Activated naive CD8-positive, alpha-beta T cell treated with anti-CD3 and anti-CD28 coated beads, Interleukin-2, amount 50 U/mL, for 24 hours (primary cell): Measurements from ENCODE around the gene FYCO1.
A peak's percentile ranks its signal among the peaks of the same experiment; 100 is the strongest.
"Not testable (repeated sequence)": the region's sequence is repeated elsewhere in the genome, so short reads cannot be mapped to it uniquely, and the experiment has no call there.

Experiments
- ATAC-seq: fragments of 150-1000 bp; cut with Tn5 transposase; one replicate; pipeline ENCODE4 v1.10.0; 2021
- DNase-seq: peaks from one replicate; pipeline ENCODE4 v3.0.0; 2021
- H3K27ac Mint-ChIP-seq: one replicate; pipeline ENCODE4 v1.8.0; 2021; ENCODE audit warnings: mild to moderate bottlenecking, mixed read lengths
- H3K27me3 Mint-ChIP-seq: one replicate; pipeline ENCODE4 v1.8.0; 2021; ENCODE audit warnings: mixed read lengths
- H3K36me3 Mint-ChIP-seq: one replicate; pipeline ENCODE4 v1.8.0; 2021; ENCODE audit warnings: low read depth, mixed read lengths
- H3K4me1 Mint-ChIP-seq: one replicate; pipeline ENCODE4 v1.8.0; 2021; ENCODE audit warnings: mixed read lengths
- H3K4me3 Mint-ChIP-seq: one replicate; pipeline ENCODE4 v1.8.0; 2021; ENCODE audit warnings: mild to moderate bottlenecking, moderate library complexity, mixed read lengths
- H3K9me3 Mint-ChIP-seq: one replicate; pipeline ENCODE4 v1.8.0; 2021; ENCODE audit warnings: mixed read lengths

FYCO1 gene

GRCh38 chr3:46021516-46021915 is 25.9 kb upstream of the FYCO1 start:
- DNase-seq (no peak), ATAC-seq (no peak)
- H3K9me3 Mint-ChIP-seq: no peaks in the 10 kb centered on the region
- no peaks in the 10 kb centered on the region for H3K36me3 Mint-ChIP-seq
- peaks cover 34% of the 10 kb centered on the region for H3K4me1 Mint-ChIP-seq
- no peak overlapping the region for H3K4me3 Mint-ChIP-seq
- no peak overlapping the region for H3K27ac Mint-ChIP-seq
- H3K27me3 Mint-ChIP-seq: peaks cover 8% of the 10 kb centered on the region

GRCh38 chr3:46020766-46021510 is 25.3 kb upstream of the FYCO1 start:
- H3K4me1 Mint-ChIP-seq: peaks cover 34% of the 10 kb centered on the region
- H3K27me3 Mint-ChIP-seq: peaks cover 8% of the 10 kb centered on the region
- no peak overlapping the region for H3K4me3 Mint-ChIP-seq
- no peak for DNase-seq
- no peaks in the 10 kb centered on the region for H3K36me3 Mint-ChIP-seq
- H3K9me3 Mint-ChIP-seq: no peaks in the 10 kb centered on the region
- no peak overlapping the region for H3K27ac Mint-ChIP-seq
- no peak for ATAC-seq

DNA sequence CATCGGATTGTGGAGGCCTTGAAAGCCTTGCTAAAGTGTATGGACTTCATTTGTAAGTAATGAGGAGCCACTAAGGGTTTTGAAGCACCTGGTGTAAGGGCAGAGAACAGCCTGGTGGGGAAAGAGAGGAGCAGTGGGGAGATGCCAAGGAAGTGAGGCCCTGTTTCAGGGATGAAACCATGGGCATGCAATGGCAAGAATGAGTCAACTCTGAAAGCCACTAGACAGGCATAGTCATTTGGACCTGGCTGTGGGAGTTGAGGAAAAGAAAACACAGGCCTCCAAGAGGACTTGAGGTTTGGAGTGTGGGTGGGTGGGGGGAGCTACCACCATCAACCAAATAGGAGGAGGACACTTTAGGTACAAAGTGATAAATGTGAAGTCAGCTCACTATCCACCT is 24.1 kb upstream of the FYCO1 start:
- Mint-ChIP-seq H3K27me3 (peaks cover 8% of the 10 kb centered on the region), H3K36me3 (no peaks in the 10 kb centered on the region), H3K4me3 (no peak overlapping the region), H3K27ac (peak overlapping the region; percentile 74), H3K9me3 (no peaks in the 10 kb centered on the region), H3K4me1 (peaks cover 39% of the 10 kb centered on the region)
- ATAC-seq: peak; percentile 66
- peak; percentile 49 for DNase-seq

DNA sequence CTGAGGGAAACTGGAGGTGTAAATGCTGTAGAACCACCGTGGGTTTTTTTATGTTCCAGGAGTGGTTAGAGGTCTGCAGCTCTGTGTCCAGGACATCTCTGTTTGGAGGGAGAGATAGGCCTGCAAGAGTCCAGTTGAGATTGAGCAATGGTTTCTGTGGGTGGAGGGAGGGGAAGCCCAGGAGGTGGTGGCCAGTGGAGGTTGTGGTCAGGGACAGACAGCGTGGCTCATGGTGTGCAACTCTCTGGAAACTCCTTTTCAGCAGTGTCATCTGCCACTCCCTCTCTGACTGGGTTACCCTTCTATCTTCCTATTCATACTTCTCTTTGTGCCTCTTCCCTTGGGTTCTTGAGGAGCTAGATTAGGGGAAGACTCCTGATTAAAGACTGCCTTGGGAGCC is 22.1 kb upstream of the FYCO1 start:
- Mint-ChIP-seq H3K4me3 (no peak overlapping the region), H3K9me3 (no peaks in the 10 kb centered on the region), H3K4me1 (peaks cover 48% of the 10 kb centered on the region), H3K27me3 (peaks cover 11% of the 10 kb centered on the region), H3K36me3 (no peaks in the 10 kb centered on the region), H3K27ac (no peak overlapping the region)
- DNase-seq: no peak
- peak; percentile 56 for ATAC-seq

- Mint-ChIP-seq H3K27ac (no peak overlapping the region), H3K4me3 (no peak overlapping the region)
These were observed 17.9 kb upstream of the FYCO1 start for GRCh38 chr3:46013316-46014094.

DNA sequence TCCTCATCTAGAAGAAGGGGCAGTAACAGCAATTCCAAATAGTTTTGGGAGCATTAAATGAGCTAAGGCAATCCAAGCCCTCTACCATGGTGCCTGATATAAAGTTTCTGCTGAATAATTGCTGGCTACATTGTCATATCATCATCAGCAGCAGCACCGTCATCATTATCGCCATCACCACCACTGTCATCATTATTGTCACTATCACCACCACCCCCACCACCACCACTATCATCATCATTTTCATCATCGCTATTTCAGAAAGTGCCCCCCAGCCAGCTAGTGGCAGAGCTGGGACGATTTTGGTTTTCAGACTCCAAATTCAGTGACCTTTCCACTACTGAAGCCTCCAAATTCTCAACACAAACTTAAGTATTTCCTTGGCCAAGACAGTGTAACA is 16.6 kb upstream of the FYCO1 start:
- no peak overlapping the region for H3K4me3 Mint-ChIP-seq
- DNase-seq (no peak), ATAC-seq (no peak)
- H3K27me3 Mint-ChIP-seq: peaks cover 16% of the 10 kb centered on the region
- H3K27ac Mint-ChIP-seq: no peak overlapping the region
- peaks cover 31% of the 10 kb centered on the region for H3K4me1 Mint-ChIP-seq
- no peaks in the 10 kb centered on the region for H3K36me3 Mint-ChIP-seq
- no peaks in the 10 kb centered on the region for H3K9me3 Mint-ChIP-seq

More at GRCh38 chr3:46013316-46014094, 17.9 kb upstream of the FYCO1 start:
- Mint-ChIP-seq H3K36me3 (no peaks in the 10 kb centered on the region), H3K4me1 (peaks cover 41% of the 10 kb centered on the region), H3K9me3 (no peaks in the 10 kb centered on the region), H3K27me3 (peaks cover 6% of the 10 kb centered on the region)
- DNase-seq (no peak), ATAC-seq (peak; percentile 27)

DNA sequence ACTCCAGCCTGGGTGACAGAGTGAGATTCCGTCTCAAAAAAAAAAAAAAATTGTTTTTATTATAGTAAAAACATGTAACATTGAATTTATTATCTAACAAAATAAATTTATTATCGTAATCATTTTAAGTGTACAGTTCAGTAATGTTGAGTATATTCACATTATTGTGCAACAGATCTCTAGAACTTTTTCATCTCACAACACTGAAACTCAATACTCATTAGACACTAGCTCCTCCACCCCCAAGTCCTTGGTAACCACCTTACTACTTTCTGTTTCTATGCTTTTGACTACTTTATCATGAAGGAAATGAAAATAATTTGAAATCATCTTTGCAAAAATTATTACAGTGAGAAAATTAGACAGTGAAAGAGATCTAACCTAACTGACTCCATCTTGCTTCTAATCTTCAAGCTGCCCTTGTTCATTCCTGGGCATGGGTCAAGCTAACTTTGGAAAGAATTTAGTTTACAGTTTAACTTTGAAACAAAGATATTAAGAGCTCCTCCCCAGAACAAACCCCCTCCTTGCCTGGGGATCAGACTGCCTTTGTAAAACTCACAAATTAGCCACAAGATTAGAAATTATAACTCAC is 15.0 kb upstream of the FYCO1 start:
- no peaks in the 10 kb centered on the region for H3K9me3 Mint-ChIP-seq
- no peak overlapping the region for H3K27ac Mint-ChIP-seq
- ATAC-seq (no peak), DNase-seq (no peak)
- H3K4me1 Mint-ChIP-seq: peaks cover 28% of the 10 kb centered on the region
- peaks cover 16% of the 10 kb centered on the region for H3K27me3 Mint-ChIP-seq
- H3K4me3 Mint-ChIP-seq: no peak overlapping the region
- no peaks in the 10 kb centered on the region for H3K36me3 Mint-ChIP-seq

DNA sequence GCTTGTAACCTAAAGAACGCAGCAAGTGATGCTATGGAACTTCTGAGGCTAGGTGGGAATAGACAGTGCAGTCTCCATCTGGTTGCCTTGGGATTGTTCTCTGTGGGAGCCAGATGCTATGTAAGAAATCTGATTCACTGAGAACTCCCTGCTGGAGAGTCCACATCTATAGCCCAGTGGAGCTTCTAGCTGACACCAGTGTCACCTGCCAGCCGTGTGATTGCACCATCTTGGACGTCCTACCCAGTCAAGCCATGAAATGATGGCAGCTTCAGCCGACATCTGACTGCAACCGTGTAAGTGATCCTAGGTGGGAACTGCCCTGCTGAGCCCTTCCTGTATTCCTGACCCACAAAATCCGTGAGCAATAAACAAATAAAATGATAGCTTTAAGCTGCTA is 12.4 kb upstream of the FYCO1 start:
- Mint-ChIP-seq H3K27ac (no peak overlapping the region), H3K9me3 (no peaks in the 10 kb centered on the region), H3K4me1 (peaks cover 16% of the 10 kb centered on the region), H3K27me3 (peaks cover 13% of the 10 kb centered on the region), H3K4me3 (no peak overlapping the region), H3K36me3 (no peaks in the 10 kb centered on the region)
- DNase-seq (no peak), ATAC-seq (no peak)

- Mint-ChIP-seq H3K9me3 (no peaks in the 10 kb centered on the region), H3K27ac (no peak overlapping the region), H3K4me3 (no peak overlapping the region), H3K27me3 (peaks cover 12% of the 10 kb centered on the region), H3K4me1 (peaks cover 12% of the 10 kb centered on the region), H3K36me3 (no peaks in the 10 kb centered on the region)
- ATAC-seq (no peak), DNase-seq (no peak)
These were observed 11.7 kb upstream of the FYCO1 start for GRCh38 chr3:46007280-46007679.

GRCh38 chr3:46006238-46007032 is 10.8 kb upstream of the FYCO1 start:
- peaks cover 12% of the 10 kb centered on the region for H3K27me3 Mint-ChIP-seq
- DNase-seq (no peak), ATAC-seq (no peak)
- no peaks in the 10 kb centered on the region for H3K9me3 Mint-ChIP-seq
- H3K36me3 Mint-ChIP-seq: no peaks in the 10 kb centered on the region
- no peak overlapping the region for H3K4me3 Mint-ChIP-seq
- H3K4me1 Mint-ChIP-seq: peaks cover 11% of the 10 kb centered on the region
- H3K27ac Mint-ChIP-seq: no peak overlapping the region

DNA sequence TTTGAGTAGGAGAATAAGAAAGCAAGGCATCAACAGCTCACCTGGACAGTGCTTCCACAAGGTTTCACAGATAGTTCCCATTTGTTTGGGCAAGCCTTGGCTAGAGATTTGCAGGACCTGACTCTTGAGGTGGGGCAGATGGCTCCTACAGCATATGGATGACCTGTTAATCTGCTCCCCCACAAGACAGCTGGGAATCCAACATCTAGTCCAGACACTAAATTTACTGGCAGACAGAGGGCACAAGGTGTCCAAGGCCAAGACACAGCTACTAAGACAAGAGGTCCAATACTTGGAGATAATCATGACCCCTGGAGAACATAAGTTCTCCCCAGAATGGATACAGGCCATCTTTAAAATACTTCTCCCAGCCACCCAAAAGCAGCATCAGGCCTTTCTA is 8.1 kb upstream of the FYCO1 start:
- H3K27ac Mint-ChIP-seq, DNase-seq, H3K4me1 Mint-ChIP-seq, H3K36me3 Mint-ChIP-seq, H3K9me3 Mint-ChIP-seq, H3K4me3 Mint-ChIP-seq, ATAC-seq: not testable (repeated sequence)
- H3K27me3 Mint-ChIP-seq: peaks cover 17% of the 10 kb centered on the region

- Mint-ChIP-seq H3K4me1 (peaks cover 5% of the 10 kb centered on the region), H3K27ac (no peak overlapping the region), H3K36me3 (no peaks in the 10 kb centered on the region), H3K9me3 (no peaks in the 10 kb centered on the region), H3K27me3 (peaks cover 8% of the 10 kb centered on the region), H3K4me3 (no peak overlapping the region)
- no peak for DNase-seq
- ATAC-seq: no peak
These were observed 5.6 kb upstream of the FYCO1 start for GRCh38 chr3:46001178-46001577.

- no peak overlapping the region for H3K27ac Mint-ChIP-seq
These were observed 2.3 kb upstream of the FYCO1 start for GRCh38 chr3:45997942-45998341.

DNA sequence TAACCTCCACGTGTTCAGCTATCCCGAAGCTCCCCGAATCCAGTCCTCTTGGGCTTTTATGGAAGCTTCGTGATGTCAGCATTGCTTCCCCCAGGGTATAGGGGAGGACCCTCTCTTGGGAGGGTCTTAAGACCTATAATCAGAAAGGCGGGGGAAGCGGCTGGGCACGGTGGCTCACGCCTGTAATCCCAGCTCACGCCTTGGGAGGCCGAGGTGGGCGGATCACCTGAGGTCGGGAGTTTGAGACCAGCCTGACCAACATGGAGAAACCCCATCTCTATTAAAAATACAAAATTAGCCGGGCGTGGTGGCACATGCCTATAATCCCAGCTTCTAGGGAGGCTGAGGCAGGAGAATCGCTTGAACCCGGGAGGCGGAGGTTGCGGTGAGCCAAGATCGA is 1.9 kb upstream of the FYCO1 start:
- H3K27me3 Mint-ChIP-seq, H3K9me3 Mint-ChIP-seq, ATAC-seq, DNase-seq, H3K27ac Mint-ChIP-seq, H3K36me3 Mint-ChIP-seq, H3K4me3 Mint-ChIP-seq: not testable (repeated sequence)
- peaks cover 30% of the 10 kb centered on the region for H3K4me1 Mint-ChIP-seq

More at GRCh38 chr3:45997942-45998341, 2.3 kb upstream of the FYCO1 start:
- ATAC-seq (no peak), DNase-seq (no peak)
- Mint-ChIP-seq H3K4me1 (peaks cover 25% of the 10 kb centered on the region), H3K4me3 (no peak overlapping the region), H3K9me3 (no peaks in the 10 kb centered on the region), H3K36me3 (no peaks in the 10 kb centered on the region), H3K27me3 (peaks cover 6% of the 10 kb centered on the region)
